Astrocyte (in vitro differentiated cells and primary cell): ENCODE results near the gene SVEP1. TPM values are rescaled to one million over a fixed set of nuclear protein-coding genes. Genes with fewer than 3 reads are reported as not detected.

Experiments
- DNase-seq: peaks from one replicate; pipeline ENCODE4 v3.0.0-alpha.2; 2010; ENCODE audit warnings: low read depth
- FAIRE-seq: peaks from 2 replicates; lab custom pipeline; 2011; peaks lifted over from hg19 to GRCh38; lab: Jason Lieb, UNC
- H2AFZ ChIP-seq: 2 replicates; pipeline ENCODE4 v1.6.0; 2012; ENCODE audit warnings: low read depth, low read length, inconsistent platforms
- H3K27ac ChIP-seq: 2 replicates; pipeline ENCODE4 v1.5.1; 2011; ENCODE audit warnings: low read depth, low read length, inconsistent platforms
- H3K27me3 ChIP-seq: 2 replicates; pipeline ENCODE4 v1.6.0; 2011; ENCODE audit warnings: low read length, inconsistent platforms; ENCODE audit not compliant: insufficient read depth
- H3K36me3 ChIP-seq: 2 replicates; pipeline ENCODE4 v1.5.1; 2011; ENCODE audit warnings: low read length, inconsistent platforms; ENCODE audit not compliant: insufficient read depth
- H3K4me1 ChIP-seq: 2 replicates; pipeline ENCODE4 v1.5.1; 2011; ENCODE audit warnings: low read length, inconsistent platforms; ENCODE audit not compliant: insufficient read depth
- H3K4me2 ChIP-seq: 2 replicates; pipeline ENCODE4 v1.6.0; 2012; ENCODE audit warnings: low read length, inconsistent platforms
- H3K4me3 ChIP-seq: 2 replicates; pipeline ENCODE4 v1.5.1; 2011; ENCODE audit warnings: low read depth, mild to moderate bottlenecking, low read length, inconsistent platforms; ENCODE audit not compliant: insufficient read depth
- H3K79me2 ChIP-seq: 2 replicates; pipeline ENCODE4 v1.6.0; 2012; ENCODE audit warnings: mild to moderate bottlenecking, low read length, inconsistent platforms; ENCODE audit not compliant: insufficient read depth
- H3K9ac ChIP-seq: 2 replicates; pipeline ENCODE4 v1.6.0; 2012; ENCODE audit warnings: mild to moderate bottlenecking, low read length, inconsistent platforms
- H3K9me3 ChIP-seq: 2 replicates; pipeline ENCODE4 v1.5.1; 2012; ENCODE audit warnings: low read depth, mild to moderate bottlenecking, low read length, inconsistent platforms; ENCODE audit not compliant: insufficient read depth
- H4K20me1 ChIP-seq: 2 replicates; pipeline ENCODE4 v1.6.0; 2012; ENCODE audit warnings: low read length, inconsistent platforms; ENCODE audit not compliant: insufficient read depth
- H3K27ac Mint-ChIP-seq: one replicate; pipeline ENCODE4 v1.8.0; 2021; ENCODE audit warnings: mild to moderate bottlenecking, mixed read lengths; ENCODE audit not compliant: unreplicated experiment
- H3K27me3 Mint-ChIP-seq: one replicate; pipeline ENCODE4 v1.8.0; 2021; ENCODE audit warnings: low read depth, mixed read lengths; ENCODE audit not compliant: unreplicated experiment
- H3K36me3 Mint-ChIP-seq: one replicate; pipeline ENCODE4 v1.8.0; 2021; ENCODE audit warnings: low read depth, mixed read lengths; ENCODE audit not compliant: unreplicated experiment
- H3K4me1 Mint-ChIP-seq: one replicate; pipeline ENCODE4 v1.8.0; 2021; ENCODE audit warnings: low read depth, mixed read lengths; ENCODE audit not compliant: unreplicated experiment
- H3K4me3 Mint-ChIP-seq: one replicate; pipeline ENCODE4 v1.8.0; 2021; ENCODE audit warnings: mild to moderate bottlenecking, moderate library complexity, mixed read lengths; ENCODE audit not compliant: unreplicated experiment
- H3K9me3 Mint-ChIP-seq: one replicate; pipeline ENCODE4 v1.8.0; 2021; ENCODE audit warnings: mild to moderate bottlenecking, mixed read lengths; ENCODE audit not compliant: unreplicated experiment
- EZH2 ChIP-seq: IDR thresholded peaks from 2 replicates; pipeline ENCODE4 v1.6.1; 2012; ENCODE audit warnings: mild to moderate bottlenecking, low read length, inconsistent platforms; ENCODE audit not compliant: insufficient read depth
- total RNA-seq: library from RNA; stranded (reverse); gene quantifications from 2 replicates; pipeline ENCODE4 v1.2.1, GENCODE V29; 2021
- TF ChIP-seq, protein P1 (sequence below): IDR thresholded peaks from 2 replicates; pipeline ENCODE4 v1.5.1; 2011; ENCODE audit warnings: low read depth, mild to moderate bottlenecking, inconsistent platforms, low read length, moderate library complexity; ENCODE audit not compliant: insufficient read depth

The SVEP1 gene
- total RNA-seq, 1 donor from 2014 or later: 1.1 TPM

DNA sequence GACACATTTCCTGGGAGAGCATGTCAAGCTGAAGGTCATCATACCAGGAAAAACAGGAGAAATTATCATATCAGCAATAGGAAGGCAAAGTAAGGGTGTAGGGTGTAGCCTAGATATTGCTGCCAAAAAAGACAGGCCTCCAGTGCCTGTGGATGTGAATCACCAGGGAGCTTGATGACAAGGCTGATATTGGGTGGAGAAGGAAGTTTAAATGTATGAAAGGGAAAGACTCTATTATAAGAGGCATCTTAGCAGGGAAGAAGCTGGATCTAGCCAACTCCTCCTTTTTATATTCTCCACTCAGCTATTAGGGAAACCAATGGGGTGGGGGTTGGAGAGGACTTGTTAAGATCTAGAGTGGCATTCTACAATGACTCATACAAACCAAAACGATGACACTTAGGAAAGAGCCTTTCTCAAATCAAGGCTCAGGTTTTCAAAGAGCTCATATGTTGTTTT is 228.5 kb downstream of the SVEP1 start:
- Histone ChIP-seq H3K9me3 (no peaks in the 10 kb centered on the region), H2AFZ (peak overlapping the region; percentile 23), H3K27me3 (no peaks in the 10 kb centered on the region), H3K27ac (no peak overlapping the region), H3K9ac (no peak overlapping the region), H3K4me1 (peaks cover 4% of the 10 kb centered on the region), H3K36me3 (no peaks in the 10 kb centered on the region), H3K4me2 (peak overlapping the region; percentile 57), H3K4me3 (no peak overlapping the region), H4K20me1 (no peaks in the 10 kb centered on the region), H3K79me2 (no peaks in the 10 kb centered on the region)
- Mint-ChIP-seq H3K9me3 (no peaks in the 10 kb centered on the region), H3K4me1 (peaks cover 6% of the 10 kb centered on the region), H3K36me3 (no peaks in the 10 kb centered on the region), H3K27ac (no peak overlapping the region), H3K27me3 (peaks cover 4% of the 10 kb centered on the region), H3K4me3 (no peak overlapping the region)
- DNase-seq (peak; percentile 87), FAIRE-seq (peak; percentile 58)
- TF ChIP-seq, protein P1, sequence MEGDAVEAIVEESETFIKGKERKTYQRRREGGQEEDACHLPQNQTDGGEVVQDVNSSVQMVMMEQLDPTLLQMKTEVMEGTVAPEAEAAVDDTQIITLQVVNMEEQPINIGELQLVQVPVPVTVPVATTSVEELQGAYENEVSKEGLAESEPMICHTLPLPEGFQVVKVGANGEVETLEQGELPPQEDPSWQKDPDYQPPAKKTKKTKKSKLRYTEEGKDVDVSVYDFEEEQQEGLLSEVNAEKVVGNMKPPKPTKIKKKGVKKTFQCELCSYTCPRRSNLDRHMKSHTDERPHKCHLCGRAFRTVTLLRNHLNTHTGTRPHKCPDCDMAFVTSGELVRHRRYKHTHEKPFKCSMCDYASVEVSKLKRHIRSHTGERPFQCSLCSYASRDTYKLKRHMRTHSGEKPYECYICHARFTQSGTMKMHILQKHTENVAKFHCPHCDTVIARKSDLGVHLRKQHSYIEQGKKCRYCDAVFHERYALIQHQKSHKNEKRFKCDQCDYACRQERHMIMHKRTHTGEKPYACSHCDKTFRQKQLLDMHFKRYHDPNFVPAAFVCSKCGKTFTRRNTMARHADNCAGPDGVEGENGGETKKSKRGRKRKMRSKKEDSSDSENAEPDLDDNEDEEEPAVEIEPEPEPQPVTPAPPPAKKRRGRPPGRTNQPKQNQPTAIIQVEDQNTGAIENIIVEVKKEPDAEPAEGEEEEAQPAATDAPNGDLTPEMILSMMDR: no peak
- TF ChIP-seq EZH2: no peak

DNA sequence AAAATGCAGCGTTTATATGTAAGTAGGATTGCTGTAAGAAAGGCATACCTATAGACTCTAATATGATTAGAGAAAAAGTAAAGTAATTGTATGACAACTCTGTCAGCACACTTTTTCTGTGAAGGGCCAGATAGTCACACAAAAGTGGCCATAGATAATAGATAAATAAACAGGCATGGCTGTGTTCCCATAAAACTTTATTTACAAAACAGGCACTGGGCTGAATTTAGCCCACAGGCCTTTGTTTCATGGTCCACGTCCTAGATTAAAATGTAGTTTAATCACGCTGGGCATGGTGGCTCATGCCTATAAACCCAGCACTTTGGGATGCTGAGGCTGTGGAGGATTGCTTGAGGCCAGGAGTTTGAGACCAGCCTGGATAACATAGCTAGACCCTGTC is 233.2 kb downstream of the SVEP1 start:
- H3K4me1 ChIP-seq: peaks cover 4% of the 10 kb centered on the region
- no peak overlapping the region for H3K4me3 ChIP-seq
- H3K27me3 ChIP-seq: peaks cover 2% of the 10 kb centered on the region
- no peak overlapping the region for H3K4me2 ChIP-seq
- no peak overlapping the region for H2AFZ ChIP-seq
- Mint-ChIP-seq H3K27me3 (peaks cover 5% of the 10 kb centered on the region), H3K9me3 (no peaks in the 10 kb centered on the region), H3K4me1 (peaks cover 6% of the 10 kb centered on the region), H3K27ac (no peak overlapping the region), H3K36me3 (no peaks in the 10 kb centered on the region), H3K4me3 (no peak overlapping the region)
- H4K20me1 ChIP-seq: no peaks in the 10 kb centered on the region
- H3K9me3 ChIP-seq: no peaks in the 10 kb centered on the region
- FAIRE-seq (no peak), DNase-seq (no peak)
- no peaks in the 10 kb centered on the region for H3K79me2 ChIP-seq
- H3K36me3 ChIP-seq: no peaks in the 10 kb centered on the region
- H3K9ac ChIP-seq: no peak overlapping the region
- TF ChIP-seq EZH2: no peak
- TF ChIP-seq, protein P1: no peak
- no peak overlapping the region for H3K27ac ChIP-seq

DNA sequence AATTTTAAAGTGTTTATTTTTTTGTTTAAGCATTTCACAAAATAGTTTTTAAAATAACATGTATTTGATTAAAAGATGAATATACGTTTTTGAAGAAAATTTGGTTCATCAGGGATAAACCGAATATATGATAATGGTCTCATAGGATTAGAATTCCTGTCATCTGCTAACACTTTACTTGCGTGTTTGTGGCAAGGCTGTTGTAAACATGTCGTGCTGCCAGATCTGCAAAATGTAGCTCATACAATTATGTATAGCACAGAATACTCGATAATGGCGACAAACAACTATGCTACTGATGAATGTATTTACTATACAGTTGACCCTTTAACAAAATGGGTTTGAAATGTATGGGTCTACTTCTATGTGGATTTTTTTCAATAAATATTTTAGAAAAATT is 234.7 kb downstream of the SVEP1 start:
- H3K4me3 ChIP-seq: no peak overlapping the region
- H3K9me3 Mint-ChIP-seq: no peaks in the 10 kb centered on the region
- no peak overlapping the region for H3K4me3 Mint-ChIP-seq
- no peak for TF ChIP-seq EZH2
- TF ChIP-seq, protein P1: no peak
- no peak overlapping the region for H3K4me2 ChIP-seq
- no peak for FAIRE-seq
- no peak overlapping the region for H2AFZ ChIP-seq
- no peak overlapping the region for H3K9ac ChIP-seq
- no peak overlapping the region for H3K27ac Mint-ChIP-seq
- H3K4me1 Mint-ChIP-seq: no peaks in the 10 kb centered on the region
- no peaks in the 10 kb centered on the region for H3K79me2 ChIP-seq
- no peaks in the 10 kb centered on the region for H3K36me3 Mint-ChIP-seq
- H3K4me1 ChIP-seq: no peaks in the 10 kb centered on the region
- H3K27me3 Mint-ChIP-seq: peaks cover 5% of the 10 kb centered on the region
- H3K27me3 ChIP-seq: peaks cover 2% of the 10 kb centered on the region
- no peaks in the 10 kb centered on the region for H4K20me1 ChIP-seq
- H3K27ac ChIP-seq: no peak overlapping the region
- H3K9me3 ChIP-seq: no peaks in the 10 kb centered on the region
- no peak for DNase-seq
- H3K36me3 ChIP-seq: no peaks in the 10 kb centered on the region
